GM18505 (cell line): ENCODE data around the gene SETX.
"Not testable (repeated sequence)": the region's sequence is repeated elsewhere in the genome, so short reads cannot be mapped to it uniquely, and the experiment has no call there.

Experiments
- ATAC-seq: cut with Tn5 transposase; IDR thresholded peaks from one replicate; pipeline ENCODE4 v1.9.1; 2021; ENCODE audit not compliant: unreplicated experiment
- POLR2A ChIP-seq: IDR thresholded peaks from 4 replicates; pipeline ENCODE4 v1.6.1; 2011; ENCODE audit warnings: borderline replicate concordance; ENCODE audit not compliant: insufficient read depth, insufficient read length; ENCODE audit errors: extremely low read depth

Gene SETX

GRCh38 chr9:132293145-132293721 is 61.6 kb downstream of the SETX start:
- no peak for TF ChIP-seq POLR2A
- no peak for ATAC-seq

DNA sequence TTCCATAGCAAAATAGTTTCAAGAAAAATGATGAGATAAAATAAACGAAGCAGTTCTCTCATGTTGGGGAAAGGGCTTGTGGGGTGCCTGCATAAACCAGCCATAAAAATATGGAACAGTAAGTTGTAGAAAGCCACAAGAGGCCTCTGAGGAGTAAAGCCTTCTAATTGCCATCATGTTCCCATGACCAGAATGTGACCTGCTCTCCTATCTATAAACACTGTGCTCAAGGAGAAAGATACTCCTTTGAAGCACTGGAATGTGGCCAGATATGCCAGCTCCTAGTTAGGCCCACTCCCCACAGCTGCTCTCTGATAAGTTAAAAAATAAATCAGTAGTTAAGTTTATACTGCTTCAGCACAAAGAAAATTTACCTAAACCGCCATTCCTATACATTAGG is 65.8 kb downstream of the SETX start:
- ATAC-seq = no peak
- TF ChIP-seq POLR2A = no peak

DNA sequence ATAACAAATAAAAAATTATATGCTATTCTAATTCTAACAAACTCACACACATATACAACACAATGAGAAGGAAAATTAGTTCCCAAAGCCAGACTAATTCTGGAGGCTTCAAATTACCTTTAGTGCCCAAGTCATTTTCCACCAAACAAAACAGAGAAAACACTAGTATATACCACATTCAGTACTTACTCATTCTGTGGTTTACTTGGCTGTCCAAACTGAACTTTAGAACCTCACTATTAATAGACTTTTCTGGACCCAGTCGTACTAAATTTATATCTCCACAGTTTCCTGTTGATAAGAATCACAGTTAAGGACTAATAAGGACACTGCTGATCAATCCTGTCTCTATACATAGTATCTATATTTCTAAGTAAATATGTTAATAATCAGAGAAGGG is 66.4 kb downstream of the SETX start:
- no peak for TF ChIP-seq POLR2A
- ATAC-seq = no peak

- TF ChIP-seq POLR2A = no peak
- ATAC-seq = no peak
These were observed 67.5 kb downstream of the SETX start for GRCh38 chr9:132287256-132287760.

DNA sequence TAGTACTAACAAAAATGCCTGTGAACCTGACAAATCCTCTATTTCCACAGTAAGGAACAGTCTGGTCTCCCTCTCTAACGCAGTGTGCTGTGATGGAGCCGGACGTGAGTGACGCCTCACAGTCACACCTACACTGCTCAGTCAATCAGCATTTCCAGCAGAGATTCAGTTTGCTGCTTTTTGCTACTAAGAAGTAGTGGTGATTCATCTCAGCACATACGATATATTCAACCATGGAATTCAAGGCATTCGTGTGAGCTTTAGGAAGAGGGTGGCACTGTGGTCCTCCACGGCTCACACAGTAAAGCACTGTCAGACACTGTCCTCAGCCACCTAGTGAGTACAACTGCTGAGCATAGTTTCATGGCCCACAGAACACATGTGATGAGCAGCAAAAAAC is 70.9 kb downstream of the SETX start:
- no peak for ATAC-seq
- no peak for TF ChIP-seq POLR2A

GRCh38 chr9:132283165-132283564 is 71.6 kb downstream of the SETX start:
- TF ChIP-seq POLR2A = no peak

GRCh38 chr9:132274861-132275260 is 79.9 kb downstream of the SETX start:
- TF ChIP-seq POLR2A = no peak

More at GRCh38 chr9:132283165-132283564, 71.6 kb downstream of the SETX start:
- ATAC-seq = no peak

GRCh38 chr9:132269704-132270516 is 84.9 kb downstream of the SETX start:
- ATAC-seq = not testable (repeated sequence)

More at GRCh38 chr9:132274861-132275260, 79.9 kb downstream of the SETX start:
- no peak for ATAC-seq

- ATAC-seq = no peak
- no peak for TF ChIP-seq POLR2A
These were observed 85.9 kb downstream of the SETX start for GRCh38 chr9:132268725-132269352.

GRCh38 chr9:132267660-132268059 is 87.1 kb downstream of the SETX start:
- no peak for TF ChIP-seq POLR2A
- no peak for ATAC-seq

- no peak for TF ChIP-seq POLR2A
- no peak for ATAC-seq
These were observed 88.8 kb downstream of the SETX start for GRCh38 chr9:132266017-132266416.

GRCh38 chr9:132260846-132261245 is 93.9 kb downstream of the SETX start:
- no peak for ATAC-seq
- no peak for TF ChIP-seq POLR2A

- TF ChIP-seq POLR2A = no peak
- no peak for ATAC-seq
These were observed 104.2 kb downstream of the SETX start for GRCh38 chr9:132250324-132251262.
